ENCODE measurements around the gene ST7. TPM values are rescaled to one million over a fixed set of nuclear protein-coding genes. Genes with fewer than 3 reads are reported as not detected.

Gene ST7
- total RNA-seq, 1 experiment from 2014 or later: 18.6 TPM

- no peak for DNase-seq (ENCODE audit: low read depth)
These were observed 201.4 kb downstream of the ST7 start for GRCh38 chr7:117154721-117155120.

GRCh38 chr7:117155694-117156093 lies 202.4 kb downstream of the ST7 start:
- no peak for DNase-seq (ENCODE audit: low read depth)

- peak; percentile 95 for DNase-seq (ENCODE audit: low read depth)
These were observed 204.2 kb downstream of the ST7 start for GRCh38 chr7:117157241-117158209.

- DNase-seq (ENCODE audit: low read depth): no peak
These were observed 205.8 kb downstream of the ST7 start for GRCh38 chr7:117158941-117159697.

- no peak for DNase-seq (ENCODE audit: low read depth)
These were observed 209.8 kb downstream of the ST7 start for GRCh38 chr7:117163101-117163500.

GRCh38 chr7:117164620-117165019 lies 211.3 kb downstream of the ST7 start:
- DNase-seq (ENCODE audit: low read depth): peak; percentile 58

GRCh38 chr7:117165656-117166055 lies 212.4 kb downstream of the ST7 start:
- DNase-seq (ENCODE audit: low read depth): no peak

GRCh38 chr7:117169907-117170306 lies 216.6 kb downstream of the ST7 start:
- peak; percentile 86 for DNase-seq (ENCODE audit: low read depth)

- DNase-seq (ENCODE audit: low read depth): no peak
These were observed 217.8 kb downstream of the ST7 start for GRCh38 chr7:117171106-117171505.

GRCh38 chr7:117172283-117172682 lies 219.0 kb downstream of the ST7 start:
- DNase-seq (ENCODE audit: low read depth): no peak

GRCh38 chr7:117173035-117173770 lies 219.9 kb downstream of the ST7 start:
- DNase-seq (ENCODE audit: low read depth): no peak

GRCh38 chr7:117176206-117176605 lies 222.9 kb downstream of the ST7 start:
- no peak for DNase-seq (ENCODE audit: low read depth)

GRCh38 chr7:117178600-117178999 lies 225.3 kb downstream of the ST7 start:
- DNase-seq (ENCODE audit: low read depth): no peak

- no peak for DNase-seq (ENCODE audit: low read depth)
These were observed 226.4 kb downstream of the ST7 start for GRCh38 chr7:117179701-117180100.

GRCh38 chr7:117183729-117184128 lies 230.4 kb downstream of the ST7 start:
- DNase-seq (ENCODE audit: low read depth): no peak

GRCh38 chr7:117184367-117184766 lies 231.1 kb downstream of the ST7 start:
- no peak for DNase-seq (ENCODE audit: low read depth)

- no peak for DNase-seq (ENCODE audit: low read depth)
These were observed 231.8 kb downstream of the ST7 start for GRCh38 chr7:117185124-117185523.

- peak; percentile 72 for DNase-seq (ENCODE audit: low read depth)
These were observed 233.1 kb downstream of the ST7 start for GRCh38 chr7:117186218-117187010.

GRCh38 chr7:117188376-117188775 lies 235.1 kb downstream of the ST7 start:
- DNase-seq (ENCODE audit: low read depth): no peak

GRCh38 chr7:117188949-117189592 lies 235.8 kb downstream of the ST7 start:
- DNase-seq (ENCODE audit: low read depth): no peak

- DNase-seq (ENCODE audit: low read depth): no peak
These were observed 236.8 kb downstream of the ST7 start for GRCh38 chr7:117190104-117190503.

Measured in Daoy (cell line).